Adipocyte (in vitro differentiated cells): ENCODE results near the gene OR8B8.
"Not testable (repeated sequence)": the region's sequence is repeated elsewhere in the genome, so short reads cannot be mapped to it uniquely, and the experiment has no call there.

Experiments
- DNase-seq: peaks from one replicate; pipeline ENCODE4 v3.0.0-alpha.2; 2015; ENCODE audit warnings: low read depth
- H3K27me3 ChIP-seq: replicated peaks from 2 replicates; pipeline ENCODE4 v1.7.0; 2013; ENCODE audit warnings: mild to moderate bottlenecking, low read length, moderate library complexity; ENCODE audit not compliant: control insufficient read depth, insufficient read depth
- H3K36me3 ChIP-seq: 2 replicates; pipeline ENCODE4 v1.7.0; 2013; ENCODE audit warnings: low read length, mild to moderate bottlenecking, moderate library complexity; ENCODE audit not compliant: control insufficient read depth, insufficient read depth, severe bottlenecking
- H3K4me1 ChIP-seq: 2 replicates; pipeline ENCODE4 v1.7.0; 2013; ENCODE audit warnings: mild to moderate bottlenecking, low read length, moderate library complexity; ENCODE audit not compliant: control insufficient read depth, insufficient read depth
- H3K4me3 ChIP-seq: 2 replicates; pipeline ENCODE4 v1.7.0; 2013; ENCODE audit warnings: mild to moderate bottlenecking, low read length, moderate library complexity
- H3K9ac ChIP-seq: 2 replicates; pipeline ENCODE4 v1.7.0; 2013; ENCODE audit warnings: mild to moderate bottlenecking, low read length, moderate library complexity
- H3K9me3 ChIP-seq: 2 replicates; pipeline ENCODE4 v1.7.0; 2013; ENCODE audit warnings: mild to moderate bottlenecking, low read length, moderate library complexity; ENCODE audit not compliant: control insufficient read depth

OR8B8 gene

GRCh38 chr11:124441081-124441480 is 4.4 kb downstream of the OR8B8 start:
- H3K4me3 ChIP-seq, result no peak overlapping the region
- DNase-seq, result no peak
- H3K36me3 ChIP-seq, result no peaks in the 10 kb centered on the region
- H3K4me1 ChIP-seq, result peaks cover 5% of the 10 kb centered on the region
- H3K27me3 ChIP-seq, result peaks cover 19% of the 10 kb centered on the region
- no peaks in the 10 kb centered on the region for H3K9me3 ChIP-seq
- H3K9ac ChIP-seq, result no peak overlapping the region

- peaks cover 19% of the 10 kb centered on the region for H3K27me3 ChIP-seq
- peaks cover 5% of the 10 kb centered on the region for H3K4me1 ChIP-seq
- H3K36me3 ChIP-seq, result no peaks in the 10 kb centered on the region
- H3K9ac ChIP-seq, result no peak overlapping the region
- no peaks in the 10 kb centered on the region for H3K9me3 ChIP-seq
- DNase-seq, result no peak
- H3K4me3 ChIP-seq, result no peak overlapping the region
These were observed 4.9 kb downstream of the OR8B8 start for GRCh38 chr11:124440608-124441007.

DNA sequence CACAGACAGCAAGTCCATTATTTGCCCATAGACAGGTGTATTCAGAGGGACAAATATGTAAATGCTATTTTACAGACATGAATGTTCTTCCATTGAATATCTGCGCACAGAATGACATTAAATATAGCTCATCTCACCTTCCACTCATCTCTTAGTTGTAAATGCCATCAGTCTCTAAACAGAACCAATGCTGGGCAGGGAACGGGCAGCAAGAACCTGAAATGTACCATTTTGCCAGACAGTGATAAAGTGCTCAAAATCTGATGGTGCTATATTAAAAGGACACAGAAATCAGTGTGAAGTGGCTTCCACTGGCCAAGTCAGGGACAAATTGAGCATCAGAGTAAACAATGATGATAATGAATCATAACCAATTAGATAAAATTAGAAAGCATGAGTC is 10.8 kb downstream of the OR8B8 start:
- H3K27me3 ChIP-seq, result peaks cover 6% of the 10 kb centered on the region
- H3K9me3 ChIP-seq, result peaks cover 11% of the 10 kb centered on the region
- no peak for DNase-seq
- no peak overlapping the region for H3K4me3 ChIP-seq
- no peak overlapping the region for H3K9ac ChIP-seq
- H3K4me1 ChIP-seq, result peaks cover 5% of the 10 kb centered on the region
- H3K36me3 ChIP-seq, result no peaks in the 10 kb centered on the region

DNA sequence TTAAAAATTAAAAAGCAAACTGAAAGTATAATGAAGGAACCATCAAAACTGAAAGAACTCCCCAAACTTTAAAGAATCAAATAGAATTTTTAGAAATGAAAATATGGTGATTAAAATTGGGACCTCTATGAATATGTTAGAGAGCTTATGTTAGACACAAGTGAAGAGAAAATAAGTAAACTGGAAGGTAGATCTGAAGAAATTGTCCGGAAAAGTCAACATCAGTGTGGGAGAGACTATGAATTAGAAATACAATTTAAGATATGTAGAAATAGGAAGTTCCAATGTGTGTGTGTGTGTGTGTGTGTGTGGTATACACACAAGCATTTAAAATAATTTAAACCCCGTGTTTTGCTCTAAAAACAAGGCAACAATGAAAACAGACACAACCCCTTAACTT is 15.9 kb downstream of the OR8B8 start:
- no peak overlapping the region for H3K4me3 ChIP-seq
- no peaks in the 10 kb centered on the region for H3K4me1 ChIP-seq
- no peaks in the 10 kb centered on the region for H3K27me3 ChIP-seq
- no peaks in the 10 kb centered on the region for H3K36me3 ChIP-seq
- peaks cover 21% of the 10 kb centered on the region for H3K9me3 ChIP-seq
- H3K9ac ChIP-seq, result no peak overlapping the region
- no peak for DNase-seq

DNA sequence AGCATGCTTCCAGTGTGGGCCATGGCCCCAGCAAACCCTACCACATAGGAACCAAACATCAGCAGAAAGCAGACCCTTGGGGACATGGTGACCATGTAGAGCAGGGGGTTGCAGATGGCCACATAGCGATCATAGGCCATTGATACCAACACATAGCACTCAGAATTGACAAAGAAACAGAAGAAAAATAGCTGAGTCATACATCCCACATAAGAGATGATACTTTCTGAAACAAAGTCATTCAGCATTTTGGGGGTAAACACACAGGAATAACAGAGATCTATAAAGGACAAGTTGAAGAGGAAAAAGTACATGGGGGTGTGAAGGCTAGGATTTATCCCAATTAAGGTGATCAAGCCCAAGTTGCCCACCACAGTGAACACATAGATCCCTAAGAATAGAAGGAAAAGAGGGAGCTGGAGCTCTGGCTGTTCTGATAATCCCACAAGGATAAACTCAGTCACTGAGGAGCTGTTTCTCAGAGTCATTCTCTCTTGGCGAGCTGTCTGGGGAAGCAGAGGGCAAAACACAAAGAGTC is 21.0 kb downstream of the OR8B8 start, which contains the start of gene OR8B4:
OR8B4 (minus strand) TSS at position 488 of the 538 bp plus-strand sequence; CDS start at position 488, 0 bp downstream.
- no peak for DNase-seq
- H3K9me3 ChIP-seq, result peaks cover 7% of the 10 kb centered on the region
- no peaks in the 10 kb centered on the region for H3K4me1 ChIP-seq
- peaks cover 27% of the 10 kb centered on the region for H3K27me3 ChIP-seq
- no peak within 1 kb of the TSS for H3K4me3 ChIP-seq
- H3K36me3 ChIP-seq, result no peaks in the 10 kb centered on the region
- H3K9ac ChIP-seq, result no peak within 1 kb of the TSS

DNA sequence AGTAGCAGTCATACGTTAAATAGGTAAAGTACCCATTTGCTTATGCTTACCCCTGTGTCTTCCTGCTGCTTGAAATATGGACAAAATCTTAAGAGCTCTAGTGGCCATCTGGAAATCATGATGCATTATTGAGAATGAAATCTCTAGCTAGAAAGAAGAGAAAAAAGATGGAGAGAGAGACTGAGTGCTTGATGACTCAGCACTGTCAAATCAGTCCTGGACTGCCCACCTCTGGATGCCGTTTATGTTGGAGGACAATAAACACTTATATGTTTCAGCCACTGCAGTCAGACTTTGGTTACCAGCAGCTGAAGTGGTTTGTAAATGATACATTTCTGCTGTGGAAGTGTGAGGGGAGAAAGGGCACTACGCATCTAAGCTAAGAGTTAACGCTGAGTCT is 24.5 kb downstream of the OR8B8 start:
- no peaks in the 10 kb centered on the region for H3K4me1 ChIP-seq
- no peaks in the 10 kb centered on the region for H3K36me3 ChIP-seq
- no peak for DNase-seq
- no peaks in the 10 kb centered on the region for H3K9me3 ChIP-seq
- peaks cover 33% of the 10 kb centered on the region for H3K27me3 ChIP-seq
- no peak overlapping the region for H3K4me3 ChIP-seq
- H3K9ac ChIP-seq, result no peak overlapping the region

GRCh38 chr11:124415356-124415923 is 30.1 kb downstream of the OR8B8 start:
- Histone ChIP-seq H3K4me3 (no peak overlapping the region), H3K9me3 (no peaks in the 10 kb centered on the region), H3K9ac (no peak overlapping the region), H3K4me1 (no peaks in the 10 kb centered on the region), H3K36me3 (no peaks in the 10 kb centered on the region), H3K27me3 (peaks cover 35% of the 10 kb centered on the region)
- DNase-seq, result peak; percentile 79

DNA sequence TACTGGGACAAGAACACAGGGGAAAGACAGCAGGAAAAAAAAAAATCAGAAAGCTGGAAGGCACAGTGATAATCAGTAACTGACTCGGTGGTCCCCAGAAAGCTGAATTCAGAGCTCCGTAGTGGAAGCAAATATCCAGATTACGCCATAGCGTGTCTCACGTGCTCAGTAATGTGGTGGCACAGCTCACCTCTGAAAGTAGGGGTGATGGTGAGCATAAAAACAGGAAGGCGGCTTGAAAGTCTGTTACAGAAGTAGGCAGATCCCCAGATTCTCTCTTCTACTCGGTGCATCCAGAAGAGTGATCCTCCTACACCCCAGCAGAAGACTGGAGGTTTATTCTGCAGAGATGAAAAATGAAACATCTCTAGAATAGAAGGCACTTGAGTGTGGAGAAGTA is 35.6 kb downstream of the OR8B8 start:
- no peak for DNase-seq
- peaks cover 27% of the 10 kb centered on the region for H3K27me3 ChIP-seq

GRCh38 chr11:124405581-124405980 is 39.9 kb downstream of the OR8B8 start:
- no peak overlapping the region for H3K4me3 ChIP-seq
- H3K9me3 ChIP-seq, result no peaks in the 10 kb centered on the region
- H3K9ac ChIP-seq, result no peak overlapping the region
- H3K36me3 ChIP-seq, result no peaks in the 10 kb centered on the region
- peaks cover 11% of the 10 kb centered on the region for H3K27me3 ChIP-seq
- H3K4me1 ChIP-seq, result peaks cover 6% of the 10 kb centered on the region
- no peak for DNase-seq

More for the DNA sequence above, 35.6 kb downstream of the OR8B8 start:
- H3K4me1 ChIP-seq, result peaks cover 6% of the 10 kb centered on the region
- no peak overlapping the region for H3K4me3 ChIP-seq
- no peaks in the 10 kb centered on the region for H3K36me3 ChIP-seq
- H3K9me3 ChIP-seq, result no peaks in the 10 kb centered on the region
- H3K9ac ChIP-seq, result no peak overlapping the region

DNA sequence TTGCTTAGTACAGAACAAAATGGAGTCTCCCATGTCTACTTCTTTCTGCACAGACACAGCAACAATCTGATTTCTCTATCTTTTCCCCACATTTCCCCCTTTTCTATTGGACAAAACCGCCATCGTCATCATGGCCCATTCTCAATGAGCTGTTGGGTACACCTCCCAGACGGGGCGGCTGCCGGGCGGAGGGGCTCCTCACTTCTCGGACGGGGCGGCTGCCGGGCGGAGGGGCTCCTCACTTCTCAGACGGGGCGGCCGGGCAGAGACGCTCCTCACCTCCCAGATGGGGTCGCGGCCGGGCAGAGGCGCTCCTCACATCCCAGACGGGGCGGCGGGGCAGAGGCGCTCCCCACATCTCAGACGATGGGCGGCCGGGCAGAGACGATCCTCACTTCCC is 42.3 kb downstream of the OR8B8 start:
- H3K4me3 ChIP-seq, H3K4me1 ChIP-seq, H3K36me3 ChIP-seq, H3K9me3 ChIP-seq, H3K27me3 ChIP-seq, H3K9ac ChIP-seq, DNase-seq: not testable (repeated sequence)

DNA sequence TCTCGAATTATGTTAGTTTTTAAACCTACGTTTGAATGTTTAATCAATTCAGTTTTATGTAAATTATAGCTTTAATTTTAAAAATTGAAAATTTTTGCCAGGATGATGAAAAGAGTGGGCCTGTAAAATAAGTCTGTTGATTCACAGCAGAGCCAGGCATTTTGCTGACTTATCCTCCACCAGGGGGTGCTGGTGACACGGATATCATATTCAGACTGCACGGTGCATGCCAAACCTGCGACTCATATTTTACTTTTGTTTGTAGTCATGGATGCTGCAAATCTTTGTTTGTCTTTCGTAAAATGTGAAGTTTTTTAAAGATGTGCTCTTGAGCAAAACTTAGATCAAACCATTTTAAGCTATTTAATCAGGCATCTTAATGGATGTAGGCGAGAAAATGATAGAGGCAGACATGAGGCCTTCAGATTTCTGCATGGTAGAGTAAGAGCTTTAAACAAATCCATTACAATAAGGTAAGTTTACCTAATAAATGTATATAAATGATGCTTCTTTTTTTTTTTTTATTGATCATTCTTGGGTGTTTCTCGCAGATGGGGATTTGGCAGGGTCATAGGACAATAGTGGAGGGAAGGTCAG is 43.1 kb downstream of the OR8B8 start:
- Histone ChIP-seq H3K4me3 (no peak overlapping the region), H3K36me3 (no peaks in the 10 kb centered on the region)
- peak; percentile 95 for DNase-seq

More for the DNA sequence above, 43.1 kb downstream of the OR8B8 start:
- Histone ChIP-seq H3K9ac (no peak overlapping the region), H3K9me3 (no peaks in the 10 kb centered on the region), H3K27me3 (peaks cover 5% of the 10 kb centered on the region), H3K4me1 (no peaks in the 10 kb centered on the region)
